Karpas-422 (cell line): ENCODE data around the gene FASTK. TPM values are rescaled to one million over a fixed set of nuclear protein-coding genes. Genes with fewer than 3 reads are reported as not detected.

Experiments used
- DNase-seq: peaks from one replicate; pipeline ENCODE4 v3.0.0-alpha.2; 2015
- H2AFZ ChIP-seq: fragments of 200-600 bp; sonication (generic); 2 replicates; pipeline ENCODE4 v1.6.1; 2014; ENCODE audit warnings: antibody characterized with exemption, low read length, mixed read lengths
- H3K27ac ChIP-seq: fragments of 200-600 bp; sonication (generic); 2 replicates; pipeline ENCODE4 v1.5.1; 2014; ENCODE audit warnings: mild to moderate bottlenecking, low read length, moderate library complexity
- H3K27me3 ChIP-seq: fragments of 200-600 bp; sonication (generic); 2 replicates; pipeline ENCODE4 v1.6.1; 2014; ENCODE audit warnings: low read length, mixed read lengths
- H3K36me3 ChIP-seq: fragments of 200-600 bp; sonication (generic); 2 replicates; pipeline ENCODE4 v1.6.1; 2014; ENCODE audit warnings: low read length, mixed read lengths; ENCODE audit not compliant: insufficient read depth
- H3K4me1 ChIP-seq: fragments of 200-600 bp; sonication (generic); 2 replicates; pipeline ENCODE4 v1.6.1; 2014; ENCODE audit warnings: mild to moderate bottlenecking, low read length, mixed read lengths
- H3K4me2 ChIP-seq: fragments of 200-600 bp; sonication (generic); 2 replicates; pipeline ENCODE4 v1.6.1; 2014; ENCODE audit warnings: low read length, low read depth, mild to moderate bottlenecking; ENCODE audit not compliant: poor library complexity, severe bottlenecking
- H3K4me3 ChIP-seq: fragments of 200-600 bp; sonication (generic); 2 replicates; pipeline ENCODE4 v1.5.1; 2014; ENCODE audit warnings: mild to moderate bottlenecking, antibody characterized with exemption, low read length, mixed read lengths
- H3K79me2 ChIP-seq: fragments of 200-600 bp; sonication (generic); 2 replicates; pipeline ENCODE4 v1.6.1; 2014; ENCODE audit warnings: mild to moderate bottlenecking, low read length, mixed read lengths
- H3K9ac ChIP-seq: fragments of 200-600 bp; sonication (generic); 2 replicates; pipeline ENCODE4 v1.6.0; 2014; ENCODE audit warnings: low read length
- H3K9me2 ChIP-seq: fragments of 200-600 bp; sonication (generic), shearing (Covaris generic); replicated peaks from 2 replicates; pipeline ENCODE4 v1.6.0; 2014; ENCODE audit warnings: mild to moderate bottlenecking, low read length, moderate library complexity; ENCODE audit not compliant: insufficient read depth
- H3K9me3 ChIP-seq: fragments of 300-700, 200-600 bp; sonication (generic); 2 replicates; pipeline ENCODE4 v1.6.1; 2014; ENCODE audit warnings: low read length, mixed read lengths
- H4K20me1 ChIP-seq: fragments of 200-600 bp; sonication (generic); 2 replicates; pipeline ENCODE4 v1.6.1; 2014; ENCODE audit warnings: mild to moderate bottlenecking, antibody characterized with exemption, low read length, low read depth; ENCODE audit not compliant: insufficient read depth
- total RNA-seq: library from RNA; depleted of rRNA; stranded (reverse); fragments of >200 nt; shearing (Covaris generic); gene quantifications from 2 replicates; pipeline ENCODE4 v1.2.3, GENCODE V29; 2014; ENCODE audit warnings: low replicate concordance

The FASTK gene
- total RNA-seq, 1 experiment from 2014 or later, result 48.8 TPM

- no peak overlapping the region for H3K4me2 ChIP-seq
- no peaks in the 10 kb centered on the region for H3K4me1 ChIP-seq
- H3K4me3 ChIP-seq, result no peak overlapping the region
- H3K36me3 ChIP-seq, result no peaks in the 10 kb centered on the region
- H3K9ac ChIP-seq, result no peak overlapping the region
- H3K27ac ChIP-seq, result no peak overlapping the region
- H2AFZ ChIP-seq, result no peak overlapping the region
- DNase-seq, result no peak
- H3K9me3 ChIP-seq, result no peaks in the 10 kb centered on the region
- no peaks in the 10 kb centered on the region for H3K79me2 ChIP-seq
- no peaks in the 10 kb centered on the region for H3K27me3 ChIP-seq
- no peaks in the 10 kb centered on the region for H3K9me2 ChIP-seq
- H4K20me1 ChIP-seq, result peaks cover 11% of the 10 kb centered on the region; the same call in 1 of the 2 replicates
Measured at GRCh38 chr7:151125470-151125845, 44.8 kb upstream of the FASTK start.

GRCh38 chr7:151124899-151125399, 44.3 kb upstream of the FASTK start:
- H4K20me1 ChIP-seq, result peaks cover 11% of the 10 kb centered on the region; the same call in 1 of the 2 replicates
- no peak overlapping the region for H3K9ac ChIP-seq
- no peak overlapping the region for H3K4me2 ChIP-seq
- no peaks in the 10 kb centered on the region for H3K27me3 ChIP-seq
- no peaks in the 10 kb centered on the region for H3K9me2 ChIP-seq
- DNase-seq, result no peak
- no peak overlapping the region for H3K27ac ChIP-seq
- H2AFZ ChIP-seq, result no peak overlapping the region
- no peaks in the 10 kb centered on the region for H3K79me2 ChIP-seq
- H3K4me3 ChIP-seq, result no peak overlapping the region
- no peaks in the 10 kb centered on the region for H3K9me3 ChIP-seq
- no peaks in the 10 kb centered on the region for H3K36me3 ChIP-seq
- H3K4me1 ChIP-seq, result no peaks in the 10 kb centered on the region

- no peak overlapping the region for H3K9ac ChIP-seq
- no peaks in the 10 kb centered on the region for H3K36me3 ChIP-seq
- no peaks in the 10 kb centered on the region for H3K27me3 ChIP-seq
- no peaks in the 10 kb centered on the region for H3K4me1 ChIP-seq
- H4K20me1 ChIP-seq, result peaks cover 11% of the 10 kb centered on the region; the same call in 1 of the 2 replicates
- H3K79me2 ChIP-seq, result no peaks in the 10 kb centered on the region
- no peaks in the 10 kb centered on the region for H3K9me2 ChIP-seq
- no peak overlapping the region for H3K27ac ChIP-seq
- no peaks in the 10 kb centered on the region for H3K9me3 ChIP-seq
- H2AFZ ChIP-seq, result no peak overlapping the region
- H3K4me2 ChIP-seq, result no peak overlapping the region
- H3K4me3 ChIP-seq, result no peak overlapping the region
- no peak for DNase-seq
Measured at GRCh38 chr7:151124481-151124880, 43.9 kb upstream of the FASTK start.

- Histone ChIP-seq H3K9ac (no peak overlapping the region), H3K27me3 (no peaks in the 10 kb centered on the region), H3K79me2 (no peaks in the 10 kb centered on the region), H3K4me3 (no peak overlapping the region), H2AFZ (no peak overlapping the region), H3K27ac (no peak overlapping the region), H3K9me3 (no peaks in the 10 kb centered on the region), H4K20me1 (peaks cover 11% of the 10 kb centered on the region; the same call in 1 of the 2 replicates), H3K36me3 (no peaks in the 10 kb centered on the region), H3K4me2 (no peak overlapping the region), H3K9me2 (no peaks in the 10 kb centered on the region), H3K4me1 (no peaks in the 10 kb centered on the region)
- peak; percentile 90 for DNase-seq
Measured at GRCh38 chr7:151123822-151124464, 43.3 kb upstream of the FASTK start.

- no peak overlapping the region for H3K9ac ChIP-seq
- H3K79me2 ChIP-seq, result no peaks in the 10 kb centered on the region
- no peak overlapping the region for H3K4me2 ChIP-seq
- no peaks in the 10 kb centered on the region for H3K9me3 ChIP-seq
- no peak overlapping the region for H3K4me3 ChIP-seq
- H4K20me1 ChIP-seq, result peaks cover 11% of the 10 kb centered on the region; the same call in 1 of the 2 replicates
- no peaks in the 10 kb centered on the region for H3K36me3 ChIP-seq
- no peaks in the 10 kb centered on the region for H3K9me2 ChIP-seq
- H3K4me1 ChIP-seq, result no peaks in the 10 kb centered on the region
- H2AFZ ChIP-seq, result no peak overlapping the region
- no peak overlapping the region for H3K27ac ChIP-seq
- no peak for DNase-seq
- no peaks in the 10 kb centered on the region for H3K27me3 ChIP-seq
Measured at GRCh38 chr7:151123158-151123821, 42.7 kb upstream of the FASTK start.

- H3K9me2 ChIP-seq, result no peaks in the 10 kb centered on the region
- no peaks in the 10 kb centered on the region for H3K9me3 ChIP-seq
- H2AFZ ChIP-seq, result no peak overlapping the region
- no peak overlapping the region for H3K4me2 ChIP-seq
- no peaks in the 10 kb centered on the region for H3K4me1 ChIP-seq
- no peaks in the 10 kb centered on the region for H3K79me2 ChIP-seq
- no peak overlapping the region for H3K9ac ChIP-seq
- peaks cover 11% of the 10 kb centered on the region; the same call in 1 of the 2 replicates for H4K20me1 ChIP-seq
- no peak overlapping the region for H3K4me3 ChIP-seq
- H3K27ac ChIP-seq, result no peak overlapping the region
- H3K36me3 ChIP-seq, result no peaks in the 10 kb centered on the region
- H3K27me3 ChIP-seq, result no peaks in the 10 kb centered on the region
- DNase-seq, result no peak
Measured at GRCh38 chr7:151122796-151123157, 42.2 kb upstream of the FASTK start.

GRCh38 chr7:151122276-151122675, 41.7 kb upstream of the FASTK start:
- Histone ChIP-seq H3K79me2 (no peaks in the 10 kb centered on the region), H3K27me3 (no peaks in the 10 kb centered on the region), H3K4me2 (no peak overlapping the region), H3K9me2 (no peaks in the 10 kb centered on the region), H4K20me1 (peaks cover 11% of the 10 kb centered on the region; the same call in 1 of the 2 replicates), H3K9me3 (no peaks in the 10 kb centered on the region), H3K4me3 (no peak overlapping the region), H2AFZ (no peak overlapping the region), H3K9ac (no peak overlapping the region), H3K36me3 (no peaks in the 10 kb centered on the region), H3K27ac (no peak overlapping the region), H3K4me1 (no peaks in the 10 kb centered on the region)
- no peak for DNase-seq

- Histone ChIP-seq H3K4me2 (no peak overlapping the region), H3K79me2 (no peaks in the 10 kb centered on the region), H3K36me3 (no peaks in the 10 kb centered on the region), H3K9me3 (no peaks in the 10 kb centered on the region), H4K20me1 (peaks cover 8% of the 10 kb centered on the region; the same call in 1 of the 2 replicates), H3K4me1 (no peaks in the 10 kb centered on the region), H3K4me3 (no peak overlapping the region), H3K9ac (no peak overlapping the region), H3K27ac (no peak overlapping the region), H3K9me2 (no peaks in the 10 kb centered on the region), H3K27me3 (no peaks in the 10 kb centered on the region), H2AFZ (no peak overlapping the region)
- DNase-seq, result no peak
Measured at GRCh38 chr7:151121380-151122170, 41.0 kb upstream of the FASTK start.
